OCI-M2 (cell line): Measurements from ENCODE around the gene KCNIP3.
"Not testable (repeated sequence)": the region's sequence is repeated elsewhere in the genome, so short reads cannot be mapped to it uniquely, and the experiment has no call there.

Experiments used
- DNase-seq: peaks from one replicate; lab custom pipeline; 2025; ENCODE audit not compliant: unreplicated experiment; lab: John Stamatoyannopoulos, UW

KCNIP3 gene

GRCh38 chr2:95296880-95297487, at the start of gene KCNIP3:
Gene KCNIP3 (plus strand): TSS chr2:95297347. CDS start chr2:95297439, 92 bp downstream.
- DNase-seq = no peak

- no peak for DNase-seq
Observed at GRCh38 chr2:95258271-95258670, 38.9 kb upstream of the KCNIP3 start.

GRCh38 chr2:95260028-95261023, 36.8 kb upstream of the KCNIP3 start:
- no peak for DNase-seq

GRCh38 chr2:95261602-95262001, 35.5 kb upstream of the KCNIP3 start:
- no peak for DNase-seq

GRCh38 chr2:95262896-95263542, 34.1 kb upstream of the KCNIP3 start:
- no peak for DNase-seq

- DNase-seq = no peak
Observed at GRCh38 chr2:95264624-95265023, 32.5 kb upstream of the KCNIP3 start.

GRCh38 chr2:95265182-95265581, 32.0 kb upstream of the KCNIP3 start:
- no peak for DNase-seq

GRCh38 chr2:95266781-95267430, 30.2 kb upstream of the KCNIP3 start:
- DNase-seq = no peak

GRCh38 chr2:95267458-95268210, 29.5 kb upstream of the KCNIP3 start:
- DNase-seq = no peak

GRCh38 chr2:95268211-95269035, 28.7 kb upstream of the KCNIP3 start:
- no peak for DNase-seq

GRCh38 chr2:95269036-95269680, 28.0 kb upstream of the KCNIP3 start:
- DNase-seq = no peak

GRCh38 chr2:95269745-95270144, 27.4 kb upstream of the KCNIP3 start:
- DNase-seq = not testable (repeated sequence)

GRCh38 chr2:95270541-95271081, 26.5 kb upstream of the KCNIP3 start:
- no peak for DNase-seq

- DNase-seq = no peak
Observed at GRCh38 chr2:95271381-95271971, 25.7 kb upstream of the KCNIP3 start.

- no peak for DNase-seq
Observed at GRCh38 chr2:95272299-95272751, 24.8 kb upstream of the KCNIP3 start.

- no peak for DNase-seq
Observed at GRCh38 chr2:95272781-95273180, 24.4 kb upstream of the KCNIP3 start.

- no peak for DNase-seq
Observed at GRCh38 chr2:95273566-95274290, 23.4 kb upstream of the KCNIP3 start.
